HG03159 (cell line): ENCODE results near the gene NAV3.

ENCODE experiments used
- ATAC-seq: cut with Tn5 transposase; IDR thresholded peaks from one replicate; pipeline ENCODE4 v1.9.1; 2021; ENCODE audit warnings: mild to moderate bottlenecking, moderate library complexity; ENCODE audit not compliant: unreplicated experiment

Gene NAV3

GRCh38 chr12:77830583-77831351, at the start of gene NAV3:
Gene NAV3 (plus strand): TSS chr12:77830894. CDS start chr12:77831462, 568 bp downstream.
- no peak for ATAC-seq

GRCh38 chr12:77782034-77782433, 48.7 kb upstream of the NAV3 start:
- ATAC-seq, result no peak

GRCh38 chr12:77782766-77783165, 47.9 kb upstream of the NAV3 start:
- no peak for ATAC-seq

DNA sequence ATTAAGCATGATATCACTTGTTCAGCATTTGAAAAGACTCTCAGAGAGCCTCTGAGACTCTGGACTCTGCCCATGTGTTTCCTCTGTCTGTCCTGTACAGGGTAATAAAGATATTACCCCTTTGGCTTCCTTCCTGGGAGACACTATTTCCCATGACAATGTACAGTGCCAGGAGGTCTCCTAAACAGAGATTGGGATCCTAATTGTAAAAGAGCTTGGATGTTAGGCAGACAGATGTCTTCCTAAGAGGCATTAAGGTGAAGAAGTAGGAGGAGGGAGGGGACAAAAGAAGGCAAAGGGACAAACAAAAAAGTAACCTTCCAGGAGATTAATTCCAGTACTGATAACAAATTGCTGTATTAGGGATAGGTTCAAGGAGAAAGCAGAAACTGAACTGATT, 45.5 kb upstream of the NAV3 start:
- ATAC-seq, result no peak

GRCh38 chr12:77786675-77787074, 44.0 kb upstream of the NAV3 start:
- ATAC-seq, result no peak

DNA sequence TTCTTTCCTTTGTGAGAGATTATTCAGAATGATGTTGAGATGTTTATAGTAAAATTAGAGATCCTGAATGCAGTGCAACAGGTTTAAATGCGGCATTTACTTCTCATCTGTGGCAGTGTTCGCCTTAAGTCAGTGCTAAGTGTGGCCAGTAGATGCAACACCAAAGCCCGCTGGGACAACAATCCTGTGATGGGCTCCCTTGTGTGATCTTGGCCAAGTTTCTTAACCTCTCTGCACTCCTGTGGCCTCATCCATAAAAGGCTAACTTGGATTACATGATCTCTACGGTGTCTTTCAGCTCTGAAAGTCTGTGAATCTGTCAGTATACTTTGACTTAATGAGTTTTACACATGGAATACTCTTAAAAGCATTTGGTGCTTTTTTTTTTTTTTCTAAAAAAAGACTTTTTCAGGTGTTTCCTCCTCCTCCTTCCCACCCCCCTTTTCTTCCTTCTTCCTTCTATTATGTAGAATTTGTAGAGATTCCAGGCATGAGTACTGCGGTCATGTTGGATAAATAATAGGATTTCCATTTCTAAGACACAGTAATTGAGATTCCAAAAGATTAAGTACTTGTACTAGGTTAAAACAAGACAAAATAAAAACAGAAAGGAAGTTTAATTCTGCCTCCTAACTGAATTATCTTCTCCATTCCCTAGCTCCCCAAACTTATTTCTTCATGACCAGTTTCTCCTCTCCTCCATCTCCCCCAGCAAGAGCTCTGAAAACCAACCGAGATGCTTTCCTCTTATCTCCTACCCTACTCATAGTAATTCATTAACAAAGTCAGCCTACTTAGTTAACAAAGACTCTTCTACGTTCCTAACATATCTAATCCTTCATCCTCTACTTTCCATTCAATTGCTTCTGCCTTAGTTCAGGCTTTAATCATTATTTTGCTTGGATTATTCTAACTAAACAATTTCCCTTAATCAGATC, 42.2 kb upstream of the NAV3 start:
- ATAC-seq, result no peak

GRCh38 chr12:77795699-77796098, 35.0 kb upstream of the NAV3 start:
- no peak for ATAC-seq

- ATAC-seq, result no peak
Observed at GRCh38 chr12:77796775-77797174, 33.9 kb upstream of the NAV3 start.

GRCh38 chr12:77800501-77800900, 30.2 kb upstream of the NAV3 start:
- ATAC-seq, result no peak

DNA sequence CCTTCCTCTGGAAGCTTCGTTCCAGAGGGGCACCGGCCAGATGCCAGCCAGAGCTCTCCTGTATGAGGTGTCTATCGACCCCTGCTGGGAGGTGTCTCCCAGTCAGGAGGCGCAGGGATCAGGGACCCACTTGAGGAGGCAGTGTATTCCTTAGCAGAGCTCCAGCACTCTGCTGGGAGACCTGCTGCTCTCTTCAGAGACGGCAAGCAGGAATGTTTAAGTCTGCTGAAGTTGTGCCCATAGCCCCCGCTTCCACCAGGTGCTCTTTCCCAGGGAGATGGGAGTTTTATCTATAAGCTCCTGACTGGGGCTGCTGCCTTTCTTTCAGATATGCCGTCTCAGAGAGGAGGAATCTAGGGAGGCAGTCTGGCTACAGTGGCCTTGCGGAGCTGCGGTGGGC, 22.2 kb upstream of the NAV3 start:
- no peak for ATAC-seq

DNA sequence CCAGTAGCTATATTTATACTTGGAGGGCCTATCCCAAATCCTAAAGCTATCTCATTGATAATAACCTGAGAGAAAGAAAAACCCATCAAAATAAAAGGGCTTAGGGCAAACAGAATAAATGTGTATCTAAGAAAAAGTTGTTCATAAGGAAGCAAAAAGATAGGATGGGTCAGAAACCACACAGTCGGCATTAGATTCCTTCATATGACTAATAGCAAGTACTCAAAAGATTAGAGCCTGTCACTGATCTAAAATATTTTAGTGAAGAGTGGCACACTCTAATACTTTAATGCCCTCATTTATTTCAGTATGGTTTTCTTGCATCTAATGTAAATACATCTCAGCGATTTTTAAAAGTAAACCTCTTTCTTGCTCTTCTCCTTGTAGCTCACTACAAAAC, 17.1 kb upstream of the NAV3 start:
- ATAC-seq, result no peak

DNA sequence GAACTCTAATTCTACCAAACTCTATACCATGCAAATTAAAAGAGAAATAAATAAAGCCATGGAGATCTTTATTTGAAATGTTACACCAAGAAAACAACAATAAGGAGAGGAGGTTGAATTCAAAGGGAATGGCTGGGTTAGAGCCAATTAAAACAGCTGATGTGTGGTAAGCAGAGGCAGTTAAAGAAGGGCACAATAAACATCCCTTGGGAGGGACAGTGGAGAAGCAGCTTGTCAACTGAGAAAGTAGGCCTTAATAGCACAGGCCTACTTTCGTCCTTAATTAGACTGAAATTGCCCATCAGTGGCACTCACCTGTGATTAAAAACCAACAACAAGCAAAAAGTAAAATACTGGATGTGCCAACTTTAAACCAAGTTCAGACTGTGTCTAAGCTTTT, 16.3 kb upstream of the NAV3 start:
- ATAC-seq, result no peak

DNA sequence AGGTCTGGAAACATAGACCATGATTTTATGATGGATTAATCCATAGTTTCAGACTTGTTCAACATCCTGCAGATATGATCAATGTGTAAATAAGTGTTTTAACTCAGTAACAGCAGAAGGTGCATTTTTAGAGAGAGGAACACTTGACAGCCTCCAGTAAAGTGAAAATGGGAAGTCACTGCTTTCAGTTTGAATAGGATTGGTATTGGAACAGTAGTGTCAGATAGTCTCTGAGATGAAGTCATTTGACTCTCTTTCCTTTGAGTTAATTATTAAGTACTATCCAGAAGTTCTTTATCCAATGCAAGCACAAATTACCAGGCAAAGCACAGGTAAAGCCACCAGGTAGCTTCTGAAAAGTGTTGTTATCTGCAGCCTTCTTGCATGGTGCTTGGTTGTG, 14.5 kb upstream of the NAV3 start:
- ATAC-seq, result peak; percentile 95

- no peak for ATAC-seq
Observed at GRCh38 chr12:77817276-77817675, 13.4 kb upstream of the NAV3 start.

DNA sequence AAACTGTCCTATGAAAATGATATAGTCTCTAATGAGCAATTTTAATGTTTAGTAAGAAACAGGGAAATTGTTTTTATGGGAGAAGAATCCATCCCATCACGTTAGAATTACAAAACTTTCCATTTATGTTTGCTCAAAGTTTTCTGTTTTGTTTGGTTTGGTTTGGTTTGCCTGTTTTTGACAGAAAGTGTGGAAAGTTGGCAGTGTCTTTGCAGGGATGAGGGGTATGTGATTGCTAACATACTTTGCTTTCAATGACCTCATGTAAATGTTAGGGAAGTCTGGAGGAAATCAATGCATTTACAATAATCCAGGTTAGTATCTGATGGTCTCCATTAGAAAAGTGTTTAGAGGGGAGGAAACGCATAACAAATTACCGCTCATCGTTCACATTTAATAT, 12.3 kb upstream of the NAV3 start:
- ATAC-seq, result no peak

DNA sequence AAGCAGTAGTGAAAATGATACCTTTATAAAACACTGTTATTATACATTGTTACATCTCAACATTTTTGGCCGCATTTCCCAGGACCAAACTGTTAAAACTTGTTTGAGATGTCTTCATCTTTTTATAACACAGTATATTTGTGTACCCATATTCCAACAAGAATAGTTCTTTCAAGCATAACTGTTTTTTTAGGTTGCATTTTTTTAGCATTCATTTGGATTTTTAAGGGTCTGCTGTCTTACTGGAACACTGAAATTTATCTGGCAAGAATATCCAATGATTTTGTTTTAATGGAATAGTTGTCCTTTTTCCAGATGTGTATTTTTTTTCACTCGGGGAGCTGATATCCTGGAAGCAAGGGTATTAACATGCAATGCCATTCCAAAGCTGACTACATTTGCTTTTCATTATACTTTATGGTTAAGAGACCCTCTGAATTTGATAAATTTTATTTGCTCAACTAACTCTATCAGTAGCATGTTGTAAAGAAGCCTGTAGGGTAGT, 8.9 kb upstream of the NAV3 start:
- no peak for ATAC-seq

DNA sequence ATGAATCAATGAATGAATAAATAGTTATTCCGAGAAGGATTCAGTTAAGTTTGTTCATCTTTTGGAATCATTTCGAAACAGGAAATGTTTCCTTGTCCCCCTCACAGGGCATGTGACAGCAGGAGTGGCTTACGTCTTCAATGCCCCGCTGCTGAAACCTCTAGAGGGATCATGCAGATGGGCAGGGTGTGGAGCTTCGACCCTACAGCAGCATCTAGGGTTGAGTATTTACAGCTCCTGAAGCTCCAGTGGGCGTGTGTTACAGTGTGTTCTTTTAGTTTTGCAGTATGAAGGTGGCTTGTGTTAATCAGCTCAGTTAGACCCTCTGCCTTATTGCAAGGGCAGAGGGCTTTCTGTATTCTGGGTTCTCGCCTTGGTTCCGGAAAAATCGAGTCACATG, 2.6 kb downstream of the NAV3 start:
- ATAC-seq, result no peak

- no peak for ATAC-seq
Observed at GRCh38 chr12:77834618-77835017, 3.9 kb downstream of the NAV3 start.

DNA sequence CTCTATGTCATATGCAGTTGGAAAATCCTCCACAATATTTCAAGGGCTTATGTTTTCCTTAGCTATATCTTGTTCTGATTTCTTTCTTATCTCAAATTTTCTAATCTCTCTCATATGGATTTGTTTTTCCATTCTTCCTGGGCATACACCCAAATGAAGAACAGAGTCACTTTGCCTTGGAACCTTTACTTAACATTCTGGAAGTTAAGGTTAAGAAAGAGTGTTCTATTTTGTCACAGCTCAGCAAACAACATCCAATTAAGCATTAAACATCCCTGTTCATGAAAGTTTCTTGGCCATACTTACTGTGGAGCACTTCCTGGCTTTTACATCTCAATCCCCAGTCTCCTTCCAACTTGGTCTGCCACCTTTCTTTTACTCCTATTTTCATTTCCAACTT, 5.3 kb downstream of the NAV3 start:
- ATAC-seq, result no peak

- ATAC-seq, result no peak
Observed at GRCh38 chr12:77837876-77838291, 7.2 kb downstream of the NAV3 start.

DNA sequence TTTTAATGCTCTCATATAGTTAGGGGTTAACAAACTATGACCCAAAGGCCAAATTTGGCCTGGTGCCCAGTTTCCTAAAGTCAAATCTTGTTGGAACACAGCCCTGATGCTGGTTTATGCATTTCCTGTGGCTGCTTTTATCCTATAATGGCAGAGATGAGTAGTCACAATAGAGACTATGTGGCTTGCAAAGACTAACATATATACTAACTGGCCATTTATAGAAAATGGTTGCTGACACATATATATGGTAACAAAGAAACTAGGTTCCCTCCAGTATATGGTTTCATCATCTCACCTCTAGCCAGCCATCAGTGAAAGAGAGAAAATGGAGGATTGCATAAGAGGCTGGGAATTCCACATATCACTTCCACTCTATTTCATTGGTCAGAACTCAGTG, 10.8 kb downstream of the NAV3 start:
- no peak for ATAC-seq

DNA sequence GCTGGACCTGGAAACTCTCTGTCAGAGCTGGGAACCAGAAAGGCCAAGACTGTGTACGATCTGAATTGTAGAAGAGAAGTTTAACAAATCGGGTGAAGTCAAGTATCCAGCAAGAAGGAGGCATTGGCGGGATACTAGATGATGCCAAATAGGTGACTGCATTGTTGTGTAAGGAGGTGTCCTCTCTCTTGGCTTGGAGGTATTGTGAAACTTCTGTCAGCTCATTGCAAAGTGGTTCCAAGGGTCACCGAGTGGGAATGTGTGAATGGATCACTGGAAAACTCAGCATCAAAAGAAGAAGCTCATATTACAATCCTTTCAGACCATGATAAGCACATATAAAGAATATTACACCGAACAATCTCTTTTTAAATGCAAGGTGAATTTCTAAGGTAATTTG, 11.7 kb downstream of the NAV3 start:
- ATAC-seq, result no peak
